ENCODE data around the gene GPSM3.

The GPSM3 gene

DNA sequence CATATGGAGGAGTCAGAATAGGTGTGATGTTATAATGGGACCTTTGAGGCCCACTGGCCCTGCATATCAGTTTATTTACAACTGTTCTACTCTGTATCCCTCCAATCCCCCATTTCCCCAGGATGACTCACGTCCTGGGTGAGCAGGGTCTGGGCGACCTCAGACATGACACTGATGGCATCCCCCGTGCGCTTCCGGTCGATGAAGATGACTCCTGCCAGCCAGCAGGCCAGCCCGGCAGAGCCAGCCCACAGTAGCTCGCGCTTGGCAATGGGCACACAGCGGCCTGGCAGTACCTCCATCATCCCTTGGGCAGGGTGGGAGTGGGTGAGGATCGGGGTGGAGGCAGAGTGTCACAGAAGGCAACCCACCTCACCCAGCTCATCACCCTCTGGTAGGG, 22.1 kb downstream of the GPSM3 start:
- no peak for DNase-seq

DNA sequence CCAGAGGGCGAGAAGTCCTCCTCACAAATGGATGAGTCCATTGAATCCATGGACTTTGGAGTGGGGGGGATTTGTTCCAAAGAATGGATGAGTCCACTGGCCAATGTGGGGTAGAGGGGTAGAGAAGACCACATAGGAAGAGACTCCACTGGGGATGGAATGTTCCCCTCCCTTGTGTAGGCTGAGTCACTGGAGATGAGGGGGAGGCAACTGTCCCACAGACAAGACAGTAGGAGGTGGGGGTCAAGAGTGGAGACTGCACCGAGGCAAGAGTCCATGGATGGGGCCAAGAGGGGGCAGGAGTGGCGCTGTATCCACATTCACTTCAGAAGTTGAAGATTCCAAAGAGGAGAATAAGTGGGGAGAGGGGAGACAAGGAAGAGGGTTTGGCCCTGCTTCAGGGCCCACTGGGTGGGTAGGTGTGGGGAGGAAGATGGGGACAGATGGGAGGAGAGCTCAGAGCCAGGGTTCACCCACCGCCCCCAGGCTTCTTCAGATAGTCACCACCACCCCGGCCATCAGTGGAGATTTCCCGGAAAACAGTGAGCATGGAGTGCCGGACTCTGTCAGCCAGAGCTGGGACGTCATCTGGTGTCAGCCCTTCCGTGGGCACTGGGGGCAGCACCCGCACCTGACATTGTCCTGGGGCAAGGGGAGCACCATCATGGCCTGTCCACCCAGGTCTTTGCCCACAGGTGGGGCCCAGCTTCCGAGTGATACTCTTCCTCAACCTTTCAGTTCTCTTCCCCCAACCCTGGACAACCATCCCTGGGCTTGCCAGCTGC, 23.4 kb downstream of the GPSM3 start:
- no peak for DNase-seq

DNA sequence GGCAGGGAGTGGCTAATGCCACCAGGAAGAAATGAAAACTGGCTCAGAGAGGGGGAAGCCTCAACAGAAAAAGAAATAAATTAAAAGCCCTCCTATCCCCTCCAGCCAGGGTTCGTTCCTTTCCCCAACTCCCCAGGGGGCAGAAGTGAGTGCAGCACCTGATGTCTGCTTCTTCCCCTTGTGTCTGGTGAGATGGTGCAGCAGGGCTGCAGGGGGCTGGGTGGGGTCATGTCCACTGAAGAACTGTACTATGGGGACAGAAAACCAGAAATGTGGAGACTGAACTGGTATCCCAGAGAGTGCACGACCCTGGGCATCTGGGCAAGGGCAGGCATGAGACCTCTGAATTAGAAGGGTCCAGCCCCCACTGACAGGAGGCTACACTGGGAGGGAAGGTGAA, 24.1 kb downstream of the GPSM3 start:
- no peak for DNase-seq

DNA sequence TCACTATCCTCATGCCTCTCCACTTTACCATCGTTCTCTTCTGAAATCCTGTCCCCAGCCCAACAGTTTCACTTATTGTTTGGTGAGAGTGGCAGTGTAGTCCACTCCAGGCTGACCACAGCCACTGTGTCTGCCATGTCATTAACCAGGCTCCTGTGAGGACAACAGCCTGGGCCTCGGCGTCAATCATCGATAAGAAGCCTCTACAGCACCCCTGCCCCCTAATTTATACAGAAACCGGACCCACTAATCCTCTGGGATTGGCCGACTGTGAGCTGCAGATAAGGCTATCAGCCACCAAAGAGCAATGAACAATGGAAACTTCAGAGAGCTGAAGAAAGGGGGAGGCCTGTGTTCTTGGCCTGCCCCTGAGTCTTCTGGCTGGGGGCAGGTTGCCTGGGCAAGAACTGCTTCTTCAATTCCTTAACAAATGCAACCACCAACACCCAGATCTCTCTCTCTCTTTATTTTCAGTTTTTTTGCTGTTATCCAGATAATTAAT, 24.6 kb downstream of the GPSM3 start:
- no peak for DNase-seq

DNA sequence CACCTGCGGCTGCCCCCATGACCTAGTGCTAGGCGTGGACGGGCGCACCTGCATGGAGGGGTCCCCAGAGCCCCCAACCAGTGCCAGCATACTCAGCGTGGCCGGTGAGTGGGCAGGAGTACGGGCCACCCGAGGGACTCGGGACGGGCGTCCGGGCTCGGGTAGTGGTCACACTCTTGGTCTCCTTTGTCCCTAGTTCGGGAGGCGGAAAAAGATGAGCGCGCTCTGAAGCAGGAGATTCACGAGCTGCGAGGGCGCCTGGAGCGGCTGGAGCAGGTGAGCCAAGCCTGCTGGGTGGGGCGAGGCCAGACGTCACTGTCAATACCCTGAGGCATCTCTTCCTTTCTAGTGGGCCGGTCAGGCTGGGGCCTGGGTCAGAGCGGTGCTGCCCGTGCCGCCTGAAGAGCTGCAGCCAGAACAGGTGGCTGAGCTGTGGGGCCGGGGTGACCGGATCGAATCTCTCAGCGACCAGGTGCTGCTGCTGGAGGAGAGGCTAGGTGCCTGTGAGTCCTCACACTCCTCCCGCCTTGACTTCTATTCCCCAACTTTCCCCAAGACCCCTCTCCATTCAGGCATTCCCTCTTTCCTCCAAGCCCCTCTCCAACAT, 25.2 kb downstream of the GPSM3 start:
- DNase-seq = no peak

DNA sequence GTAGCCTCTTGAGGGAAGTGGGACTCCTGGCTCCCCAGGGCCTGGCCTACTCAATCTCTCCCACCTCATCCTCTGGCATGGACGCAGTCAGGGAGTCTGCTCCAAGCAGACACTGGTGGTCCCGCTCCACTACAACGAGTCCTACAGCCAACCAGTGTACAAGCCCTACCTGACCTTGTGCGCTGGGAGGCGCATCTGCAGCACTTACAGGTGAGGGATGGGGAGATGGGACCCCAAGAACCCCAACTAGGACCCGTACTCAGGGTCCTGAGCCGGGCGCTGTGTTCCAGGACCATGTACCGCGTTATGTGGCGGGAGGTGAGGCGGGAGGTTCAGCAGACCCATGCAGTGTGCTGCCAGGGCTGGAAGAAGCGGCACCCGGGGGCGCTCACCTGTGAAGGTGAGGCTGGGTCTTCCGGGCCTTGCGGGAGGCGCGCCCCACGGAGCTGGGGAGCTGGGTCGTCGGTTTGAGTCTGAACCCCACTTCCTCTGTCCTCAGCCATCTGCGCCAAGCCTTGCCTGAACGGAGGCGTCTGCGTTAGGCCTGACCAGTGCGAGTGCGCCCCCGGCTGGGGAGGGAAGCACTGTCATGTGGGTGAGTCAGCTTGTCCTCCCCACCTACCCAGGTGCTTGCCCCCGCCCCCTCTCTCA, 25.9 kb downstream of the GPSM3 start:
- DNase-seq = no peak

DNA sequence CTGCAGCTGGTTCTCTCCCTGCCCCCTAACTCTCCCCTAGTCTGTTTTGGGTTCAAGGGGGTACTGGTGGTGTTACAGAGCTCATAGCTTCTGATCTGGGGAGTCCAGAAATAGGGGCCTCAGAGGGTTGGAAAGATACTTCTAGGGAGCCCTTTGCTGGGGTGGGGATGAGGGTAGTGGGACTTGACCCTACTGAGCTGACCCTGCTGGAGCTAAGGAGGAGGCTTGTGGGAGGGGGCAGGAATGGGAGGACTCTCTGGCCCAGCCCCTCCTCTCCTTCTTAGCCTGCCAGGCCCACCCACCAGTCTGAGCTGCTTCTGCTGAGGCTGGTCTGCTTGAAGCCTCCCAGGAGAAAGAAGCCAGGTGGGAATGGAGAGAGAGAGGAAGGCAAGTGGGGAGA, 28.1 kb downstream of the GPSM3 start, which contains the start of gene EGFL8:
TSS of gene EGFL8 (plus strand) at position 301 of the 400 bp plus-strand sequence. CDS start 1,571 bp downstream, outside the sequence.
- no peak for DNase-seq

DNA sequence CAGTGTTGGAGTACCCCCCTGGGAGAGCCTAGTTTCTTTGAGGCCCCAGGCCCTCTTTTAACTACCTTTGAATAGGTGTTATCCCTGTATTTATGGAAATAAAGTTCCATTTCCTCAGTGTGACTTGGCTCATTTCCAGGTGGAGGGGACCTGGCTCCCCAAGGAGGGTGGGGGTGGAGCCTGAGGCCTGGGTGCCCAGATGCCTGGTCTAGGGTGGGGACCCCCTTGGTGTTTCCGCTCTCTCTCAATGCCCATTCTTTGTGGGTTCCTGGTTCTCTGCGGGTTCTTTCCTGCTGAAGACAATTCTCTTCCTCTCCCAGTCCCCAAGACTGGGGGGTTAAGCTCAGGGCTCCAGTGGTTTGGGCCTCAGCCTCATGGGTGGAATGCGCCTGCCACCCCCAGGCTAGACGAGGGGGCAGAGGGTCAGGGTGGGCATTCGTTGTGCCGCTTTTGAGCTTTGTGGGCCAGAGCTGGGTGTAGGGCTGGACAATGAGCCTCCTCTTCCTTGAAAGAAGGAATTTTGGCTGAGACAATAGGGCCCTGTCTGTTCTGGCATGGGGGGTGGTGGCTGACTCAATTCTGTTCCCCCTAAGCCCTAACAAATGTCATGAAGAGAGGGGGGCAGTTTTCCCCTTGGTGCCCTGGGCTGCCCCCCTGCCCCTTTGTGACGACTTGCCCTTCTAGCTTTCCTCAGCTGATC, 28.7 kb downstream of the GPSM3 start:
- DNase-seq = no peak

DNA sequence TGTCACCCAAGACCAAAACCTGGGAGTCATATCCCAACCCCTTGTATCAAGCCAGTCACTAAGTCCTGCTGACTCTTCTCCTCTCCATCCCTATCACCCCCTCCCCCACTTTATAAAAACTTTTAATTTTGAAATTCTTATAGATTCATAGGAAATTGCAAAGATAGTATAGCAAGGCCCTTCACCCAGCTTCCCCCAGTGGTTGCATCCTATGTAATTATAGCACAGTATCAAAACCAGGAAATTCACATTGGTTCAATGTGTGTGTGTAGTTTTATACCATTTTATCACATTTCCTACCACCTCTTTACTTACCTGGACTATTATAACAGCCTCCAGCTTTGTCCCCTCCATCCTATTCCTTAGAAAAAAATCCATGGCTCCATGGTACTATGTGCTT, 34.4 kb downstream of the GPSM3 start:
- DNase-seq = no peak

DNA sequence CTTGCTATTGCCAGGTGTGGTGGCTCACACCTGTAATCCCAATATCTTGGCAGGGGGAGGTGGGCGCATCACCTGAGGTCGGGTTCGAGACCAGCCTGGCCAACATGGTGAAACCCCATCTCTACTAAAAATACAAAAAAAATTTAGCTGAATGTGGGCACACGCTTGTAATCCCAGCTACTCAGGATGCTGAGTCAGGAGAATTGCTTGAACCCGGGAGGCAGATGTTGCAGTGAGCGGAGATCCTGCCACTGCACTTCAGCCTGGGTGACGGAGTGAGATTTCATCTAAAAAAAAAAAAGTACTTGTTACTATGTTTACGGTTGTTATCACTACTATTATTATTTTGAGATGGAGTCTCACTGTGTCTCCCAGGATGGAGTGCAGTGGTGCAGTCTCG, 35.6 kb downstream of the GPSM3 start:
- DNase-seq = no peak

DNA sequence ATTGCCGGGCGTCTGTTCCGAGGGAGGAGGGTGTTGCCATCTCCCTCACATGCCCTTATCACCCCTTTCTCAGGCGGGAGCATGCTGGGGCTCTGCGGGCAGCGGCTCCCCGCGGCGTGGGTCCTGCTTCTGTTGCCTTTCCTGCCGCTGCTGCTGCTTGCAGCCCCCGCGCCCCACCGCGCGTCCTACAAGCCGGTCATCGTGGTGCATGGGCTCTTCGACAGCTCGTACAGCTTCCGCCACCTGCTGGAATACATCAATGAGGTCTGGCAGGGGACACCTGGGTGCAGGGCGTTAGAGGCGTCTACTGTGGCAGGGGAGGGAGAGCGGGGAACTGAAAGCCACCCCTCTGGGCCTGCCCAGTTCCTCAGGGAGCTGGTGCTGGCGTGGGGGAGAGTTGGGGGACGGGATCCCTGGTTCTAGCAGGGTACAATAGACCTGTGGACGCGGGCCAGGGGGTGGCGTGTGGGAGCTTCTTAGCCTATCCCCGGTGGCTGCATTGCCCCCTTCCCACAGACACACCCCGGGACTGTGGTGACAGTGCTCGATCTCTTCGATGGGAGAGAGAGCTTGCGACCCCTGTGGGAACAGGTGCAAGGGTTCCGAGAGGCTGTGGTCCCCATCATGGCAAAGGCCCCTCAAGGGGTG, 37.8 kb downstream of the GPSM3 start:
- peak; percentile 68 for DNase-seq

DNA sequence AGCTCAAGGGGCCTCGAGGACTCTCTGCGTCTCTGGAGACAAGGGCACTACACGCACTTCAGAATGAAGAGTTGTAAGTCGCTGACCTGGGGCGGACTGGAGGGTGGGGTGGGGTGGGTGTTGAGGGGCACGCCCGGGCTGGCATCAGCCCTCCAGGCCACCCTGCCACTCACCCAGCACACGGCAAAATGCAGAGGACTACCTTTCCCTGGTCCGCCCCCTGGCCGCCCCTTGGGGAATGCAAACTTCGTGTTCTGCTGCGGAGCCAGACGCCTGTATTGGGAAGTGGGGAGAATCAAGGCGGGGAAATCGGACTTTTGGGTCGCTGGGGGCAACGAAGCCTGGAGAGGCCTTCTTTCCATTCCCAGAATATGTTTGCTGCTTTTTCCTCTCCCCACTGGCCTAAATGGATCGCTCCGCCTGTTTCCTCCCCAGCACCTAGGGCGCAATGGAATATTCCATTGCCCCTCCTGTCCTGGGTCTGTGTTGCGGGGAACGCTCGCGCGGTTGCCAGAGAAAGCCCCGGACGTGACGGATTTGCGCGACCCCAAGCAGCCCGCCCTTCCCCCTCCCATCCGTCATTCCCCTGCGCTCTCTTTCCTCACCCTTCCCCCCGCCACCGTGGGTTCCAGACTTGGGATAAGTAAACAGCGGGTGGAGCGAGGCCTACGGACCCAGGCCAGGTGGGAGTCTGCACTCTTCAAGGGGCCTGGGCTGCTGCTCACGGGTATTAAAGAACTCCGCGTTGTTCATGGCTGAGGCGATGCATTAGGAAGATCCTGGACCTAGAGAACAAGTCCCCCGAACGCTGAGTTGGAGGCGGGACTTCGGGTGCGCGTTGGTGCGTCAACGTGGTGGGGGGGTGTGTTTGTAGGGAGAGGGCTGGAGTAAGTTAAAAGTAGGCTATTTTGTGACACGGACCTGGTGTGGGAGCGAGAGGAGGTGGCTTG, 38.6 kb downstream of the GPSM3 start, which contains the start of gene PPT2:
TSS of gene PPT2 (plus strand) at position 578 of the 950 bp plus-strand sequence. CDS start 454 bp downstream, outside the sequence.
- peak; percentile 65 for DNase-seq

DNA sequence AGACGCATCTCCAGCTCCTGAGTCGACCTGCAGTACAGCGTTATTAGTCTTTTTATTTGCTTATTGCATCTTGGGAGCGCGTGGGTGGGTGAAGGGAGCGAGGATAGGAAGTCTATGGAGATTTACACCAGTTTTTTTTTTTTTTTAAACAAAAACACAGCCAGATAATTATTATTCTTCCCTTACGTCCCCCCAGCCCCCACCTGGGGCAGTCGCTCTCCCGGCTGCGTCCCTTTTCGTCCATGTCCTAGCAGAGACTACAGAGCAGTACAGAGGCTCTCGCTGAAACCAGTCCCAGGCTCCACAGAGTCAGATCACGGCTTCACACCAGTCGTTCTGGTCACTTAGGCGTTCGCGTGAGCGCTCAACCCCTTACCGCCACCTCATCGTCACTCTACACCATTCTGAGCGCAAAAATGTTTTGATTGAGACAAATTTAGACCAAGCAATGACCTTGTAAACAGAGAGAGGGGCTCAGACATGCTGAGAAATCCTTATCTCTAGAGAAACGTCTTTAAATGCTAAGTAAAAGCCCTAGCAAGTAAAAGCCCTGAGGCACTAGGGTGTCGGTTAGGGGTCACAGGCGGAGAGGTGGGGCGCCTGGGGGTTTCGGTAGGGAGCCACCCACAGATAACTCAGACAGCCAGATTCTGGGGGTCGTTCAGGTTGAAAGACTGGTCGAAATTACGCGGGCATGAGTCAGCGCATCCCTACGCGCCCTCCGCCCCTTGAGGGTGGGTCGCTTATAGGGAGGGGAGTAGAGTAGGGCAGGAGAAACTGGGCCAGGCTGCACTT, 39.5 kb downstream of the GPSM3 start:
- DNase-seq = no peak

DNA sequence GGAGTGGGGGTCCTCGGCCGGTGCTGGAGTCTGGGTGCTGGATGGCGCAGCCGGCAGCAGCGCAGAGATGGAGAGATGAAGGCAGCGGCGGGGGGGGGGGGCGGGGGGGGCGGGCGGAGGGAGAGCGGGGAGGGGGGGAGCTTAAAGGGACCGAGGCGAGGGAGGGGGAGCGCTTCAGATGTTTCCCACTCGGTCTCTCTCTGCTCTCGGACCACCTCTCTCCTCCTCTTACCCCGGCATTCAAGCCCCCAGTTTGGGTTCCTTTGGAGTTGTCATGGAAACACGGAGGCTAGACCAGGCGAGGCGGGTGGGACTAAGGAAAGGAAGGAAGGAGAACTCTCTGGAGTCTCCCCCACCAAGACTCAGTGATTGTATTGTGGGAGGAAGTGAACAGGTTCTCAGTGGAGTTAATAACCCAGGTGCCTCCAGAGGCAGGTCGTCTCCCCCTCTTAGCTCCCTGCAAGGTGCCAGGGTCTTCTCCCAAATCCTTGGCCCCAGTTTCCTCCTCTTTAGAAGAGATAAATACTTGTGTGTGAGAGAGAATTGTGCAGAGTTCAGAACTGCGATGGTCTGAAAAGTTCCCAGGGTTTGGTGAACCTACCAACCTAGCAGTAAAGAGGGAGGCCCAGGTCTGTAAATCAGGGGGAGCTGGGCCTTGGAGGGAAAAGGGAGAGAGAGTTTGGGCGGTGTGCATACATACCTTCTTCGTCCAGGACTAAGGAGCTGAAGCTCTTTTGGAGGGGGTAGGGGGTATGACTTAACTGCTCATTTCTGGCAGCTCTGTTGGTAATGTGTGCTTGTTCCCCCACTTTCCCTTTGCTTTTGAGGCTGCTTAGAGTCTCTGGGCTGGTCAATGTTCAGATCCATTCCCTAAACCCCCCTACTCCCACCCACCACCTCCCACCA, 40.3 kb downstream of the GPSM3 start, which contains the start of gene PRRT1:
TSS of gene PRRT1 (minus strand) at position 77 of the 906 bp plus-strand sequence. CDS start 112 bp downstream, outside the sequence.
- DNase-seq = no peak

DNA sequence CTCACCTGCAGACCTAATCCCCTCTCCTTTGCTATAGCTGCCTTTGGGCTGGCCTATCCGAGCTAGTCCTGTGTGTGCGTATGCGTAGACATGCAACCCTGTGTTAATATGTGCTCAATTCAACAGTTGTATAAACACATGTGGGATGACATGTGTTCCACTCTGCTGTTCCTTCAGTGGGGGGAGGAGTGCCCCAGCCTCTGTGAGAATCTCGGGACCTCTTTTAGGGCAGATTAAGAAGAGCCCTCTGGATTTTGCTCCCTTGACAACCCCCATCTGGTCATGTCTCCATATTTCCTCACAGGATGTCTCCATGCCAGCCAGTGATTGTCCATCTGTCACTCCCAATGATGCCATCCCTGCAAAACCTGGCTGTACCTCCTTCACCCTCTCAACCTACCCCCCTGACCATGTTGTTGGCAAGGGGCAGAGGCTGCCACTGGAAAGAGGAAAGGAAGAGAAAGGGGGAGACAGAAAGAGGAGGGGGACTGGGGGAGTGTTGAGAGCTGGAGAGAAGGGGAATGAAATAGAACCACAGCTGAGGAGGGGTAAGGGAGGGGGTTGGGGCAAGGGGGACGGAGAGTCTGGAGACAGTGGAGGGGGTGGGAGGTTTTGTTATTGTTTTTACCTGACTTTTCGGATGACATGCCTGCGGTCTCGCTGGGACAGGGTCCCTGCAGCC, 41.1 kb downstream of the GPSM3 start:
- no peak for DNase-seq

DNA sequence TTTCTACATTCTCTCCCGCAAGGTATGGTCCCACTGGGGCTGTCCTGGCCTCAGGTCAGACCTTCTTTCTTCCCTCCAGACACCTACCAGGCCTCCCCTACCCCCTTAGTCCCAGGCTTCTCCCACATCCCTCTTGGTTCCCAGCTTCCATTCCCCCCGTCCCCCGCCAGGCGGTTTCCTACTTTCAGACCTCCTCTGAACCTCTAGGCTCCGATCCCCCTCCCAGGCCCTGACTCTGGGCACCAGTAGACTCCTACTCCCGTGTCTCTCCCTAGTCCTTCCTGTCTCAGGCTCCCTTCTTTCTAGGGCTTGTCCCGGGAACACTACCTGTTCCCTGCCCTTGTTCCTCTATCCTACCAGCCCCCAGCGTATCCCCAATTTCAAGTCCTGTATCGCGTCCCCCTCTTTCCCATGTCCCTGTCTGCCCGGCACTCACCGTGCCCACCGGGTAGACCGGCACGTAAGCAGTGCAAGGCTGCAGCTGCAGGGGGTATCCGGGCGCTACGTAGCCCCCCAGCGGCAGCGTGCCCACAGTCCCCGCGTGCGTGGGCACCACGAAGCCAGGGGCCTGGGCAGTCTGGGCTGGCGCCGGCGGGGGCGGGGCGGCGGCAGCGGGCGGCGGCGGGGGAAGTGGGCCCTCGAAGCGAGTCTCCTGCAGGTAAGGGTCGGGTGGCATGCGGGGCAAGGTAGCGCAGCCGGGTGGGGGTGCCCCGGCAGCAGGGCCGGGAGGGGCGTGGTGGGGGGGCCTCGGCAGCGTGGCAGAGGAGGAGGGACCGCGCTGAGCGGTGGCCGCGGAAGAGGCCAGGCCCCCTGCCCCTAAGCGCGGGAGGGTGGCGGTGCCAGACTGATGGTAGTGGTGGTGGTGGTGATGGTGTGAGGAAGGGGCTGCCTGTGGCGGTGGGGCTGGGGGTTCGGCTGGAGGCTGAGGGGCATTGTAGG, 42.2 kb downstream of the GPSM3 start:
- DNase-seq = no peak

DNA sequence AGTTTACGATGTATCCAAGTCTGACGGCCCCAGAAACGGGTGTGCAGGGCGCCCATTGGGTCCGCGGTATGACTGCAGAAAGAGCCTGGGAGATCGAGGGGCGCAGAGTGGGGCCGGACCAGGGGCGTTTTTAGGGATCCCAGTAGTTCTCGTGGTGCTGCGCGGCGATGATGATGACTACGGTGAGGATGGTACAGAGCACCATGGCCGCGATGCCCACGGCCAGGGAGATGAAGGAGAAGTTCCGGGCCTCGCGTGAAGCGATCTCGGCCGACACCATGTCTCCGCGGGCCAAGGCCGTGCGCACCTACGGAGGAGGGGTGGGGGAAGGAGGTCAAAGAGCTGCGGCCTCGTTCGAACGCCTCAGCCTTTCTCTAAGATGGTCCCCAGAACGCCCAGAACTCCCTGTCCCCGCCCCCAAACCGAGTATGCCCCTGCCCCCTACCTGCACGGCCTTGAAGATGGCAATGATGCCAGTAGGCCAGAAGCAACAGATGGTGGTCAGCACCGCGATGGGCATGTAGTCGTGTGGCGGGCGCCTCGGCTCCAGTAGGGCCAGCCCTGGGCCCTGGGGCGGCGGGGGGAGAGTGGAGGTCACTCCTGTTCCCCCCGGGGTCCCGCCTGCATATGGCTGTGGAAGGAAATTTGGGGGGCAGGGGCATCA, 43.2 kb downstream of the GPSM3 start:
- peak; percentile 7 for DNase-seq
